Upper lobe of left lung (tissue), 6 donors: ENCODE measurements around the gene ZNF445. TPM values are rescaled to one million over a fixed set of nuclear protein-coding genes. Genes with fewer than 3 reads are reported as not detected.
"Not testable (repeated sequence)": the region's sequence is repeated elsewhere in the genome, so short reads cannot be mapped to it uniquely, and the experiment has no call there.

ENCODE experiments used
- ATAC-seq, 2 donors: fragments of 200-7000 bp; cut with Tn5 transposase; one replicate each; pipeline ENCODE4 v1.9.1; 2022; ENCODE audit warnings: mild to moderate bottlenecking in 2 of 2, moderate library complexity in 2 of 2; ENCODE audit not compliant: low FRiP score in 2 of 2
- DNase-seq, 2 donors: peaks; one replicate each; pipeline ENCODE4 v3.0.0-alpha.2; 2019 to 2020
- H3K27ac ChIP-seq, 4 donors: fragments of 200-600 bp; sonication (generic); one replicate each; pipeline ENCODE4 v1.5.1; 2016 to 2019
- H3K27me3 ChIP-seq, 4 donors: fragments of 200-600 bp; sonication (generic); one replicate each; pipeline ENCODE4 v1.5.1; 2017 to 2019
- H3K36me3 ChIP-seq, 4 donors: fragments of 200-600 bp; sonication (generic); one replicate each; pipeline ENCODE4 v1.5.1; 2016 to 2019
- H3K4me1 ChIP-seq, 4 donors: fragments of 200-600 bp; sonication (generic); one replicate each; pipeline ENCODE4 v1.5.1; 2018 to 2019
- H3K4me3 ChIP-seq, 4 donors: fragments of 200-600 bp; sonication (generic); one replicate each; pipeline ENCODE4 v1.5.1; 2017 to 2019; ENCODE audit warnings: mild to moderate bottlenecking in 2 of 4, moderate library complexity in 1 of 4
- H3K9me3 ChIP-seq, 4 donors: fragments of 200-600 bp; sonication (generic); one replicate each; pipeline ENCODE4 v1.5.1; 2018 to 2019
- EP300 ChIP-seq, 4 donors: sonication (generic); formaldehyde crosslinking; IDR thresholded peaks; one replicate each; pipeline ENCODE4 v1.5.1; 2017; ENCODE audit warnings: antibody characterized with exemption in 4 of 4, control low read depth in 2 of 4
- POLR2A ChIP-seq, 4 donors: fragments of 450-650 bp; IDR thresholded peaks; one replicate each; pipeline ENCODE4 v1.5.1; 2016 to 2017; ENCODE audit warnings: antibody characterized with exemption in 4 of 4, mild to moderate bottlenecking in 2 of 4
- POLR2AphosphoS5 ChIP-seq, 2 donors: sonication (generic); formaldehyde crosslinking; IDR thresholded peaks; one replicate each; pipeline ENCODE4 v1.5.1; 2017; ENCODE audit warnings: antibody characterized with exemption in 2 of 2
- WGBS, 2 donors: methylation state at CpG; one replicate each; pipeline ENCODE4 v1.1.5; 2017 to 2018; 5-methylcytosine and 5-hydroxymethylcytosine counted together
- total RNA-seq, 6 donors: library from RNA; depleted of rRNA in 4 of 6; stranded (reverse); fragments of >200 nt in 4 of 6; gene quantifications; one replicate each; pipeline versions ENCODE4 v1.1.0 to v1.2.1, GENCODE V29; 2016 to 2021
- TF ChIP-seq, protein P1 (sequence below), 6 experiments: fragments of 450-650 bp in 4 of 6; fragments of 200-600 bp in 2 of 6; sonication (generic) in 2 of 6; IDR thresholded peaks; one replicate each; pipeline ENCODE4 v1.5.1; 2016 to 2019; ENCODE audit warnings: antibody characterized with exemption in 6 of 6
- donor health status: DM: no; HTN: no; CAD: no; lungs with moderate emphysema.
- donor health status: DM: no; HTN: yes; CAD: no; lungs with severe emphysema.

Gene ZNF445
- total RNA-seq, 6 donors from 2014 or later = 6.7 to 20.0 (median 12.9) TPM

DNA sequence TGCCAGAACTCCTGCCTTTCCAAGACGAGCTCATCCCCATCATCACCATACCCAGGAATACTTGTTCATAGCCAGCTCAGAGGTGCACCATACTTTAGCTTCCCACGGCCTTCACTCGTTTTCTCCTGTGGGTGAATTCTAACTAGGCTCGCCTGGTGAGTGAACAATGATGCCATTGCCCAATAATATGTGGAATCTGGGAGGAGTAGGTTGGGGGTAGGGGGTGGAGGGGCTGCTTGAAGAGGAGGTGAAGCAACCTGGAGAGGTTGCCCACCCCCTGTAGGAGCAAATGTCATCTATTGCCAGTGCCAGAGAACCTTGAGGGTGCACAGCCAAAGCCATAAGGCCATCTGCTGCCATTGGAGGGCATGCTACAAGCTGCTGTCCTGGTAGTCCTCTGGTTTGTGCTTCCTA, 592 bp upstream of the ZNF445 start:
- DNase-seq (no peak), ATAC-seq (no peak)
- Histone ChIP-seq H3K36me3 (no peaks in the 10 kb centered on the region), H3K4me3 (peak overlapping the region in 3 of 4 donors; percentile 61 to 90 (median 89)), H3K4me1 (peaks cover 10 to 24% (median 18%) of the 10 kb centered on the region in 4 donors), H3K27me3 (no peaks in the 10 kb centered on the region), H3K27ac (peak overlapping the region in 3 of 4 donors; percentile 4 to 93 (median 80)), H3K9me3 (no peaks in the 10 kb centered on the region)
- TF ChIP-seq, protein P1, sequence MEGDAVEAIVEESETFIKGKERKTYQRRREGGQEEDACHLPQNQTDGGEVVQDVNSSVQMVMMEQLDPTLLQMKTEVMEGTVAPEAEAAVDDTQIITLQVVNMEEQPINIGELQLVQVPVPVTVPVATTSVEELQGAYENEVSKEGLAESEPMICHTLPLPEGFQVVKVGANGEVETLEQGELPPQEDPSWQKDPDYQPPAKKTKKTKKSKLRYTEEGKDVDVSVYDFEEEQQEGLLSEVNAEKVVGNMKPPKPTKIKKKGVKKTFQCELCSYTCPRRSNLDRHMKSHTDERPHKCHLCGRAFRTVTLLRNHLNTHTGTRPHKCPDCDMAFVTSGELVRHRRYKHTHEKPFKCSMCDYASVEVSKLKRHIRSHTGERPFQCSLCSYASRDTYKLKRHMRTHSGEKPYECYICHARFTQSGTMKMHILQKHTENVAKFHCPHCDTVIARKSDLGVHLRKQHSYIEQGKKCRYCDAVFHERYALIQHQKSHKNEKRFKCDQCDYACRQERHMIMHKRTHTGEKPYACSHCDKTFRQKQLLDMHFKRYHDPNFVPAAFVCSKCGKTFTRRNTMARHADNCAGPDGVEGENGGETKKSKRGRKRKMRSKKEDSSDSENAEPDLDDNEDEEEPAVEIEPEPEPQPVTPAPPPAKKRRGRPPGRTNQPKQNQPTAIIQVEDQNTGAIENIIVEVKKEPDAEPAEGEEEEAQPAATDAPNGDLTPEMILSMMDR (IDR thresholded peaks at IDR 0.05) = no peak
- TF ChIP-seq EP300 (IDR thresholded peaks at IDR 0.05) (no peak), POLR2A (IDR thresholded peaks at IDR 0.05) (no peak), POLR2AphosphoS5 (IDR thresholded peaks at IDR 0.05) (no peak)
- 50 to 69% methylated on average over 4 of the region's 4 CpGs for WGBS, 2 donors

DNA sequence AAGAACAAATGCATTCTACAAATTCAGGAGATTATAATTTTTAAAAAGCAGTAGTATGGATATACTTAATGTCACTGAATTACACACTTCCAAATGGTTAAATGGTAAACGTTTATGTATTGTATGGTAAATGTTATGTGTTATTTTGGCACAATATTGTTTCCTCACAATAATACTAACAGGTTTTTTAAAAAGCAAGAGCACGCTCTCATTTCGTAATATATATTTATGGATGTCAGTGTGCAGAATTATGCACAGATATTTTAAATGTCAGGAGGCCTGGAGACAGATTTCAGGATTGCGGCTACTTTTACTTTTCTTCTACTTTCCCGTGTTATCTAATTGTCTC, 533 bp downstream of the ZNF445 start:
- no peak for TF ChIP-seq POLR2AphosphoS5 (IDR thresholded peaks at IDR 0.05)
- TF ChIP-seq POLR2A (IDR thresholded peaks at IDR 0.05) = no peak
- no peak for TF ChIP-seq EP300 (IDR thresholded peaks at IDR 0.05)
- TF ChIP-seq, protein P1 (IDR thresholded peaks at IDR 0.05) = no peak
- WGBS, 2 donors = 0 to 1% methylated on average over 5 of the region's 5 CpGs
- Histone ChIP-seq H3K36me3 (no peaks in the 10 kb centered on the region), H3K4me1 (peaks cover 10 to 24% (median 19%) of the 10 kb centered on the region in 4 donors), H3K27me3 (no peaks in the 10 kb centered on the region), H3K4me3 (peak overlapping the region; percentile 20 to 90 (median 75)), H3K9me3 (no peaks in the 10 kb centered on the region), H3K27ac (peak overlapping the region; percentile 4 to 93 (median 75))
- DNase-seq (no peak), ATAC-seq (no peak)

GRCh38 chr3:44476181-44476611, 1.3 kb downstream of the ZNF445 start:
- TF ChIP-seq POLR2A (IDR thresholded peaks at IDR 0.05) (no peak), EP300 (IDR thresholded peaks at IDR 0.05) (no peak), POLR2AphosphoS5 (IDR thresholded peaks at IDR 0.05) (no peak)
- TF ChIP-seq, protein P1 (IDR thresholded peaks at IDR 0.05) = no peak
- no peak overlapping the region for H3K27ac ChIP-seq
- no peak for ATAC-seq
- no peaks in the 10 kb centered on the region for H3K9me3 ChIP-seq
- no peaks in the 10 kb centered on the region for H3K36me3 ChIP-seq
- H3K4me3 ChIP-seq = peak overlapping the region in 3 of 4 donors; percentile 61 to 90 (median 89)
- no peak for DNase-seq
- no peaks in the 10 kb centered on the region for H3K27me3 ChIP-seq
- peaks cover 10 to 27% (median 19%) of the 10 kb centered on the region in 4 donors for H3K4me1 ChIP-seq
- 10 to 16% methylated on average over 6 of the region's 6 CpGs for WGBS, 2 donors

DNA sequence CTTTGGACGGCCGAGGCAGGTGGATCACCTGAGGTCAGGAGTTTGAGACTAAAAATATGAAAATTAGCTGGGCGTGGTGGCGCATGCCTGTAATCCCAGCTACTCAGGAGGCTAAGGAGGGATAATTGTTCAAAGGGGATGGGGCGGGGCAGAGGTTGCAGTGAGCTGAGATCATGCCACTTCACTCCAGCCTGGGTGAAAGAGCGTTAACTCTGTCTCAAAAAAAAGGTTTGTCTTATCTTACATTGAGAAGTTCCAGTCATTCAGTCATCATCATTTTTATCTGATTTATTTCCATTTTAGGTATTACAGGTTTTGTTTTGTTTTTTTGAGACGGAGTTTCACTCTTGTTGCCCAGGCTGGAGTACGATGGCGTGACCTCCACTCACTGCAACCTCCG, 2.6 kb downstream of the ZNF445 start:
- not testable (repeated sequence) for H3K27me3 ChIP-seq, H3K27ac ChIP-seq, H3K4me3 ChIP-seq, DNase-seq, H3K36me3 ChIP-seq, ATAC-seq, H3K9me3 ChIP-seq
- WGBS, 2 donors = 97% methylated on average over 10 of the region's 10 CpGs
- H3K4me1 ChIP-seq = peaks cover 10 to 27% (median 19%) of the 10 kb centered on the region in 4 donors

GRCh38 chr3:44470430-44470829, 7.0 kb downstream of the ZNF445 start:
- no peak overlapping the region for H3K27ac ChIP-seq
- no peaks in the 10 kb centered on the region for H3K9me3 ChIP-seq
- WGBS, 2 donors = 90 to 93% methylated on average over 1 of the region's 1 CpG
- peaks cover 0 to 7% (median 3%) of the 10 kb centered on the region in 4 donors for H3K4me1 ChIP-seq
- H3K4me3 ChIP-seq = no peak overlapping the region
- no peaks in the 10 kb centered on the region for H3K27me3 ChIP-seq
- no peak for ATAC-seq
- H3K36me3 ChIP-seq = peaks cover 0 to 22% (median 2%) of the 10 kb centered on the region in 4 donors
- no peak for DNase-seq
- TF ChIP-seq POLR2A (IDR thresholded peaks at IDR 0.05) (no peak), EP300 (IDR thresholded peaks at IDR 0.05) (no peak), POLR2AphosphoS5 (IDR thresholded peaks at IDR 0.05) (no peak)
- TF ChIP-seq, protein P1 (IDR thresholded peaks at IDR 0.05) = no peak
